ENCODE results near the gene PAM. TPM values are rescaled to one million over a fixed set of nuclear protein-coding genes. Genes with fewer than 3 reads are reported as not detected.
A peak's percentile ranks its signal among the peaks of the same experiment; 100 is the strongest.
"Not testable (repeated sequence)": the region's sequence is repeated elsewhere in the genome, so short reads cannot be mapped to it uniquely, and the experiment has no call there.

Gene PAM
- total RNA-seq, 1 experiment from 2014 or later = 1.2 TPM

- in situ Hi-C loops (cut with HindIII; ENCODE audit: low sequenced_read_pairs) = no loop called here
These were observed 5.6 kb upstream of the PAM start for GRCh38 chr5:102749416-102750030.

GRCh38 chr5:102750151-102750834 lies 4.8 kb upstream of the PAM start:
- in situ Hi-C loops (cut with HindIII; ENCODE audit: low sequenced_read_pairs) = no loop called here
- no peak for DNase-seq (ENCODE audit: low spot score)

More at GRCh38 chr5:102749416-102750030, 5.6 kb upstream of the PAM start:
- DNase-seq (ENCODE audit: low spot score) = no peak

- in situ Hi-C loops (cut with HindIII; ENCODE audit: low sequenced_read_pairs); DNase-seq (ENCODE audit: low spot score): not testable (repeated sequence)
These were observed 3.2 kb upstream of the PAM start for GRCh38 chr5:102751903-102752376.

GRCh38 chr5:102753889-102754766 lies 977 bp upstream of the PAM start:
- in situ Hi-C loops (cut with HindIII; ENCODE audit: low sequenced_read_pairs) = no loop called here
- DNase-seq (ENCODE audit: low spot score) = peak; percentile 47

- in situ Hi-C loops (cut with HindIII; ENCODE audit: low sequenced_read_pairs) = no loop called here
- peak; percentile 70 for DNase-seq (ENCODE audit: low spot score)
These were observed 724 bp downstream of the PAM start for GRCh38 chr5:102755686-102756371.

GRCh38 chr5:102758576-102758975 lies 3.5 kb downstream of the PAM start:
- in situ Hi-C loops (cut with HindIII; ENCODE audit: low sequenced_read_pairs) = no loop called here
- DNase-seq (ENCODE audit: low spot score) = no peak

- peak; percentile 66 for DNase-seq (ENCODE audit: low spot score)
- in situ Hi-C loops (cut with HindIII; ENCODE audit: low sequenced_read_pairs) = no loop called here
These were observed 4.2 kb downstream of the PAM start for GRCh38 chr5:102759289-102759688.

- in situ Hi-C loops (cut with HindIII; ENCODE audit: low sequenced_read_pairs) = no loop called here
These were observed 4.6 kb downstream of the PAM start for GRCh38 chr5:102759700-102760099.

GRCh38 chr5:102760815-102761214 lies 5.7 kb downstream of the PAM start:
- in situ Hi-C loops (cut with HindIII; ENCODE audit: low sequenced_read_pairs) = no loop called here
- peak; percentile 58 for DNase-seq (ENCODE audit: low spot score)

More at GRCh38 chr5:102759700-102760099, 4.6 kb downstream of the PAM start:
- peak; percentile 45 for DNase-seq (ENCODE audit: low spot score)

- in situ Hi-C loops (cut with HindIII; ENCODE audit: low sequenced_read_pairs) = no loop called here
- peak; percentile 30 for DNase-seq (ENCODE audit: low spot score)
These were observed 7.0 kb downstream of the PAM start for GRCh38 chr5:102762095-102762534.

- in situ Hi-C loops (cut with HindIII; ENCODE audit: low sequenced_read_pairs) = no loop called here
- DNase-seq (ENCODE audit: low spot score) = no peak
These were observed 7.6 kb downstream of the PAM start for GRCh38 chr5:102762562-102763227.

- no peak for DNase-seq (ENCODE audit: low spot score)
- in situ Hi-C loops (cut with HindIII; ENCODE audit: low sequenced_read_pairs) = no loop called here
These were observed 8.6 kb downstream of the PAM start for GRCh38 chr5:102763734-102764133.

GRCh38 chr5:102764381-102765004 lies 9.4 kb downstream of the PAM start:
- DNase-seq (ENCODE audit: low spot score) = no peak
- in situ Hi-C loops (cut with HindIII; ENCODE audit: low sequenced_read_pairs) = no loop called here

- DNase-seq (ENCODE audit: low spot score) = no peak
- in situ Hi-C loops (cut with HindIII; ENCODE audit: low sequenced_read_pairs) = no loop called here
These were observed 10.2 kb downstream of the PAM start for GRCh38 chr5:102765350-102765749.

- in situ Hi-C loops (cut with HindIII; ENCODE audit: low sequenced_read_pairs) = no loop called here
- DNase-seq (ENCODE audit: low spot score) = no peak
These were observed 11.4 kb downstream of the PAM start for GRCh38 chr5:102766295-102767090.

- in situ Hi-C loops (cut with HindIII; ENCODE audit: low sequenced_read_pairs) = no loop called here
- no peak for DNase-seq (ENCODE audit: low spot score)
These were observed 12.8 kb downstream of the PAM start for GRCh38 chr5:102767862-102768261.

GRCh38 chr5:102770803-102771202 lies 15.7 kb downstream of the PAM start:
- no peak for DNase-seq (ENCODE audit: low spot score)
- in situ Hi-C loops (cut with HindIII; ENCODE audit: low sequenced_read_pairs) = no loop called here

- in situ Hi-C loops (cut with HindIII; ENCODE audit: low sequenced_read_pairs) = no loop called here
- DNase-seq (ENCODE audit: low spot score) = no peak
These were observed 16.3 kb downstream of the PAM start for GRCh38 chr5:102771435-102771834.
